GM18861 (cell line): Measurements from ENCODE around the gene TRIM44.
"Not testable (repeated sequence)": the region's sequence is repeated elsewhere in the genome, so short reads cannot be mapped to it uniquely, and the experiment has no call there.

ENCODE experiments used
- ATAC-seq: cut with Tn5 transposase; IDR thresholded peaks from one replicate; pipeline ENCODE4 v1.9.1; 2021; ENCODE audit not compliant: unreplicated experiment

TRIM44 gene

DNA sequence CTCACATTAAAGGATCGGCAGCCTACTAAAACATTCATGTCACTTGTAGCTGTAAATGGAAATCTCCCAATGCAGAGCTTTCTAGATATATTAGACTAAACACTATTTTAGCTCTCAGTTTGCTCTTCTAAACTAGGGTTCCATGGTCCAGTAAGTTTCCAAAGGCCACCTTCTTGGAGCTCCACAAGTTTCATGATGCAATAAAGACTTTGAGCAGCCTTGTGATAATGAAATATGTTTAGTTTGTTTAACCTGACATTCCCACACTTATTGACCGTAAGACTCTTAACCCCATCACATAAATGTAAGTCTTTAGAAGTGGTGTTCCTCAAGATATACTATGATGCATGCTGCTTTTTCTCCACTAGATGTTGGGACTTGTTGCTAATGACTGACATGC is 87.7 kb downstream of the TRIM44 start:
- ATAC-seq: no peak

DNA sequence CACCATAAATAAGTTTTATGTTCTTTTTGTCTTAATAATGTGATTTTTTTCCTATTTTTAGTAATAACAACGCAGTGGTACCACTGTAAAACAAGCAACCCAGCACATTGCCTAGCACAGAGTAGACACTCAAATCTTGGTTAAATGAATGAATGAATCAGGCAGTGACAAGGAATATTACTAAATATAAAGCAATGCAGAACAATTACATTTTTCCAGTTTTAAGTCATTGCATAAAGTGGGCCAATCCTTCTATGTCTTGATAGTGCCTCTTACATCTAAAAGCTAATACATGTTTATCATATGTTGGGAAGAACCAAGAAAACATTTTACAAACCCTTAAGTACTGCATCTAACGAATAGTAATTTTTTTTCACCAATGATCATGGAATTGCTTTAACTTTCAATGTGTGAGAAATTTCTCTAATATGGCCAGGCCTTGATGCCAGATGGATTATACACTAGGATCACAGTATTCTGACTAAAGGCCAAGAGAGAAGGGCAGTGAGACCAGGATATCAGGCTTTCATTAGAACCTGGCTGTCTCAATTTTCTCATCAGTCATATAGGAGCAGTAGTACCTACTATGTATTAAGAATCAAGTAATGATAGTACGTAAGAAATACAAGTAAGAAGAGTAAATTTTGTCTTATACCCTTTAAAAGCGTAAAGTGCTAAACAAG is 88.5 kb downstream of the TRIM44 start:
- ATAC-seq: no peak

DNA sequence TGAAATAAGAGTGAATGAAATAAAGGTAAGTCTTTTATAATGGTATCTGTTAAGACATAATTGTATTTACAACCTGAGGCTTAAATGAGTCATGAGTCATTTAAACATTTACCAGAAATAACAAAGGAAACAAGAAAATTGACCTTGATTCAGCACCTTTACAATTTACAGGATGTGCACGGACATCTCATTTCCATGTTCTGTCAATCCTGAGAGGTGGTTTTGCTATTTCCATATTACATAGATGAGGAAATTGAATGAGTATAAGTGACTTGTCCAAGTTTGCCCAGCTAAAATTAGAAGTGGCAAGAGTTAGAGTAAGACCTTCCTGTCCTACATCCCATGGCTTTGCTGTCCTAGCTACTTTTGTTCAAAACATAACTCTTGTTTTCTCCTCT is 89.1 kb downstream of the TRIM44 start:
- ATAC-seq: no peak

DNA sequence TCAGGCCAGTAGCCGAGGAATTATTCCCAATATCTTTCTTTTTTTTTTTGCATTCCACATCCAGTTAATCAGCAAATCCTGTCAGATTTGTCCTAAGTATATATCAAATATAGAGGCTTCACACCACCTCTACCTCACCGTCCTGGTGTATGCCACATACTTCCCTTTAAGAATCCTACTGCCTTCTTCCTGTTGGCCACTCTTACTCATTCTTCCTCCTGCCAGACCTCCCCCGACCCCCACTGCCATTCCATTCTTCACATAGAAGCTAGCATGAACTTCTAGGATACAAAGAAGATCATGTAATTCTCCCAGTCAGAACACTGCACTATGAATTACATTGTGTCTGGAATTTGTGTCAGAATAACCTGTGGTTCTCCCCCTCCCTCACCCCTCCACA is 89.5 kb downstream of the TRIM44 start:
- ATAC-seq: no peak

DNA sequence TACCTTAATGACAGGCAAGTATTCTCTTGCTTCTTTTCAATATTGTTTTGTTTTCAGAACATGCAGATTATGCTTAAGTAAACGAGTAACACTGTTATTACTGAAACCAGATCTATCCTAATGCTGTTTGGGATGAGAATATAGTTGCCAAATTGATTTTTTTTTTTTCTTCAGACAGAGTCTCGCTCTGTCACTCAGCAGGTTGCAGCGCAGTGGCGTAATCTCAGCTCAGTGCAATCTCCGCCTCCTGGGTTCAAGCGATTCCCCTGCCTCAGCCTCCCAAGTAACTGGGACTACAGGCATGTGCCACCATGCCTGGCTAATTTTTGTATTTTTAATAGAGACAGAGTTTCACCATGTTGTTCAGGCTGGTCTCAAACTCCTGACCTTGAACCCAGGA is 91.0 kb downstream of the TRIM44 start:
- not testable (repeated sequence) for ATAC-seq

- not testable (repeated sequence) for ATAC-seq
These were observed 97.4 kb downstream of the TRIM44 start for GRCh38 chr11:35759951-35760350.

DNA sequence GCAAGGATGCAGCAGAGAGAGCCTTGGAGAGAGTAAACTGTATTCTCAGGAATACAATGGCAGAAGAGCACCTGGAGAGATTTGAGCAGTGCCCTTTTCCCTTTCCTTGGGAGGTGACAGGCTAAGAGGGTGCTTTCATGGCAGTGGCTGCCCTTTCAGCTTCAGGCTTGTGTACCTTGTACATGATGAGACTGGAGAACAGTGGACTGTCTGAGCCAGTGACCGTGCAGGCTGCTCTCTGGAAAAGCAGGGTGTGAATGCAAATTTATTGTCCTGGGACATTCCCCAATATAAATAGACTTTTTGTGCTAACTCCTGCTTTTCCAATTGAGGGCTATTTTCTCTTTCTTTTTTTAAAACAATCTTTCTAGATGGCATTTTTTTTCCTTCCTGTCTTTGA is 99.3 kb downstream of the TRIM44 start:
- no peak for ATAC-seq

DNA sequence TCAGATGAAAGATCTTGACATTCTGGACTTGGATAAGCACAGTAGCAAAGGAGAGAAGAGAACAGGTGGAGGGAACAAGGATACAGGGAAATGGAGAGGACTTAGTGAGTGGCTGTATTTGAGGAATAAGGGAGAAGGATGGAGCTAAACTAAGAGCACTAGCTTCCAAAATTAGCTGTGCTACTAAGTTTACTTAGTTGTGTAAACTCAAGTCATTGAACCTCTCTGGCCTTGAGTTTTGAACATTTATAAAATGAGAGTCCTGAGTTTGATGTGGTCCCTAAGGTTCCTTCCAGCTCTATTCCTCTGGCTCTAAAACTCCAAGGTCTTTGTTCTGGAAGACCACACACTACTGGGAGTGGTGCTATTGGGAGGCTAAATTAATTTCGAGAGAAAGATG is 100.7 kb downstream of the TRIM44 start:
- ATAC-seq: no peak

GRCh38 chr11:35763765-35764164 is 101.2 kb downstream of the TRIM44 start:
- ATAC-seq: no peak

DNA sequence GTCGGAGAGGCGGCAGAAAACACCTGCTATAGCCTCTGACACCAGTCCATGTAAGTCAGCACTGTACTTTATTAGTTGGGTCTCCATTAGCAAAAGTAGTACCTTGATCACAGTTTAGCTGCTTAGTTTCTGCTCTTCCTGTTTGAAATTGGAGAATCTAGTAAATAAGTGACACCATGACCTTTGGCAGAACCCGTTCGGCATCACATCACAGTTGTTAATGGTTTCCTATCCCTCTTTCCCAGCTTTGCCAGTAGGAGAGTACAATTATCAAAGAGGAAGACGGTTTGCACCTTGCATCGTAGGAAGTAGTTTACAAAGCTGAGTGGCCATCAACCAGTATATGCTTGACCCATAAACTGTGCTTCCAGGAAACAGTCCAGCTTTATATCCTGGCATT is 101.8 kb downstream of the TRIM44 start:
- ATAC-seq: no peak

DNA sequence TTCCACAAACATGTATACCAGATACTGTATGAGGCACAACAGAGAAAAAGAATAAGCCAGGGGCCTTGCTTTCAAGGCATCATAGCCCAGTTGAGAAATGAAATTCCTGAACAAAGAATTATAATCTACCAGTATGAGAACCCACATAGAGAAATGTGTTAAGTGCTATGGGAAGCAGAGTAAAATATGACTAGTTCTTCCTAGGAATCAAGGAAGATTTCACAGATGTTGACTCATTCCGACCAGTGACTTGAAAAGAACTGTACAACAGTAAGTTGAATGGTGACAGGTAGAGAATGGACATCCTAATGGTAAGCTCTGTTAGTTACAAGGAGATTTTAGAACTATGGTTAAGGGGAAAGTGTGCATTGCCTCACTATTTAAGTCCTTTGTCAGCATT is 102.6 kb downstream of the TRIM44 start:
- ATAC-seq: no peak

DNA sequence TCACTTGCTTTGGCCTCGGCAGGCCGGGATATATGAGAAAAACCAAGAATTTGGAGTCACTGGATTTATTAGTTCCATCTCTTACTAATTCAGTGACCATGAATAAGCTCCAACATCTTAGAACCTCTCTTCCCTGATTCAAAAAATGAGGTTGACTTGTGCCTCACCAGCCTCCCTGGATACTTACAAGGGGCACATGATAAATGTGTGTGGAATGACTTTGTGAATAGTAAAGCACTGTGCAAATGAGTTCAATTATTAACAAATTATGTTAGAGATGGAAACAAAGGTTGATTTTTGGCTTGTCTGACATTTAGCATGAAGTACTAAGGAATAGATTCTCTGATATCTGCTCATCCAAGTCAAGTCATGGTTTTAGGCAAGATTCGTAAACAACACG is 104.1 kb downstream of the TRIM44 start:
- no peak for ATAC-seq

- ATAC-seq: not testable (repeated sequence)
These were observed 107.8 kb downstream of the TRIM44 start for GRCh38 chr11:35770425-35770824.

- ATAC-seq: no peak
These were observed 109.1 kb downstream of the TRIM44 start for GRCh38 chr11:35771722-35772121.

DNA sequence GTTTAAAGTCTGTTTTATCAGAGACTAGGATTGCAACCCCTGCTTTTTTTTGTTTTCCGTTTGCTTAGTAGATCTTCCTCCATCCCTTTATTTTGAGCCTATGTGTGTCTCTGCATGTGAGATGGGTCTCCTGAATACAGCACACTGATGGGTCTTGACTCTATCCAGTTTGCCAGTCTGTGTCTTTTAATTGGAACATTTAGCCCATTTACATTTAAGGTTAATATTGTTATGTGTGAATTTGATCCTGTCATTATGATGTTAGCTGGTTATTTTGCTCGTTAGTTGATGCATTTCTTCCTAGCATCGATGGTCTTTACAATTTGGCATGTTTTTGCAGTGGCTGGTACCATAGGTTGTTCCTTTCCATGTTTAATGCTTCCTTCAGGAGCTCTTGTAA is 114.7 kb downstream of the TRIM44 start:
- ATAC-seq: not testable (repeated sequence)

DNA sequence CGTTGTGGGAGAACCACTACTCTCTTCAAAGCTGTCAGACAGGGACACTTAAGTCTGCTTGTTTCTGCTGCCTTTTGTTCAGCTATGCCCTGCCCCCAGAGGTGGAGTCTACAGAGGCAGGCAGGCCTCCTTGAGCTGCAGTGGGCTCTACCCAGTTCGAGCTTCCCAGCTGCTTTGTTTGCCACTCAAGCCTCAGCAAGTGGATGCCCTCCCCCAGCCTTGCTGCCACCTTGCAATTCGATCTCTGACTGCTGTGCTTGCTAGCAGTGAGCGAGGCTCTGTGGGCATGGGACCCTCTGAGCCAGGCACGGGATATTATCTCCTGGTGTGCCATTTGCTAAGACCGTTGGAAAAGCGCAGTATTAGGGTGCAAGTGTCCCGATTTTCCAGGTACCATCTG is 116.4 kb downstream of the TRIM44 start:
- ATAC-seq: not testable (repeated sequence)

DNA sequence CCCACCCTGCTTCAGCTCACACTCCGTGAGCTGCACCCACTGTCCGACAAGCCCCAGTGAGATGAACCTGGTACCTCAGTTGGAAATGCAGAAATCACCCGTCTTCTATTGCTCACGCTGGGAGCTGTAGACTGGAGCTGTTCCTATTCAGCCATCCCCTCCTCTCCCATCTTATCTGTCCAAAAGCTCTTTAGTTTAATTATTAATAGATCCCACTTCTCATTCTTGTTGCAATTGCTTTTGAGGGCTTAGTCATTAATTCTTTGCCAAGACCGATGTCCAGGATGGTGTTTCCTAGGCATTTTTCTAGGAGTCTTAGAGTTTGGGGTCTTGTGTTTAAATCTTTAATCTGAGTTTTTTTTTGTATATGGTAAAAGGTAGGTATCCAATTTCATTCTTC is 116.8 kb downstream of the TRIM44 start:
- no peak for ATAC-seq

GRCh38 chr11:35780951-35781860 is 118.6 kb downstream of the TRIM44 start:
- no peak for ATAC-seq

DNA sequence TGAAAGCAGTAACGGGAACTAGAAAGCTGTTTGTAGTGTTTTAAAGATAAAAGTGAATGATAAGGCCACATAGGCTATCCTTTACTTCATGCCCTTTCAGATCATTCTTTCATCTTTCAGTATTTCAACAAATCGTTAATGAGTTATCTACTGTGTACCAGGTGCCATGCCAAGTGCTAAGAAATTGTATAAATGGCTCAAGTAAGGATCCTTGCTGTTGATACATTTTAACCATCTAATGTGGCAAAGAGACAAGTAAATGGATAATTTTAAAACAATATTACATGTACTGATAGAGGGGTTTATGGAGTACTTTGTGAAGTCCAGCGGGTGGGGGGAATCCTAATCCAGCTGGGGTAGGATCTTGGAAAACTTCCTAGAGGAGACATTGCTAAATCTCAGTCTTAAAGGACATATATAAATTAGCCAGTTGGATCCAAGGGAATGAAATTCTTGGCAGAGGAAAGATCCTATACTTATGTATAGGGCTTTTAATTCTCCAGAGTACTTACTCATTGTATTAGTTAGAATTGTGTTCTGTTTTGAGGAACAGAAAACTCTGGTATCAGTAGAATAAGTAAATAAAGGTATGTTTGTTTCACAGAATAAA is 119.4 kb downstream of the TRIM44 start:
- no peak for ATAC-seq

DNA sequence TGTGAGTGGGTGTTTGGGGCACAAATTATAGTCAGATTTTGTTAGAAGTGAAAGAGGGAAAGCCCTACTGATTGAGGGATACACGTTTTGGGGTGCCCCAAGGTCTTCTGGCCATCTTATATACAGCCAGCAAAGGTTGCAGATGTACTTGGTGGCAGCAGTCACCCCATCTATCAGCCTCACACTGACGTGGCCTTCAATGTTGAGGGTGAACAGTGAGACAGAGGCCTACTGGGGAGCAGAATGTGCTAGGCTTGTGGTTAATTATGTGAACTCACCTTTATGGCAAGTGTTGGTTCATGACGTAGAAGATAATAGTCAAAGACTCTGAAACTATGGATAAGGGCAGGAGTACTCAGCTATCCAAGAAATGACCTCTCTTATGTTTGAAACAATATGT is 121.2 kb downstream of the TRIM44 start:
- ATAC-seq: no peak

DNA sequence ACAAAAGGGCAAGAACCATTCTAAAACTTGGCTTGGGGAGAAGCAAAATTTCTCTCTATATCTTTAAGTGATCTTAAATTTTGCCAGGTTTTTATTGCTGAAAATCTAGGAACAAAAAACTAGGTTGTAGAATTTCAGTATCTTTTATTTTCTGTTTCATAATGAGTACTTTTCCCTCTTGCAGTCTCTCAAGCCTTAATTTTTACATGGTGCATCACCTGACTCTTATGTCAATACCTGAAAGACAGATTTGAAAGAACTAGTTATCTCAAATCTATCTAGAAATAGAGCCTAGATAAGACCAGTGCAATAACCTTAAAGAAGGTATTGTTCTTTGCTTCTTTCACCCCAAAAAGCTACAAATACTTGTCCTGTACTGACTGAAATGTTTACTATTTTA is 122.1 kb downstream of the TRIM44 start:
- no peak for ATAC-seq
